Fibroblast of the conjunctiva (primary cell): ENCODE data around the gene MTMR8.
"Not testable (repeated sequence)": the region's sequence is repeated elsewhere in the genome, so short reads cannot be mapped to it uniquely, and the experiment has no call there.

Experiments
- DNase-seq: peaks from one replicate; pipeline ENCODE4 v3.0.0-alpha.2; 2010; ENCODE audit warnings: low read depth

Gene MTMR8

DNA sequence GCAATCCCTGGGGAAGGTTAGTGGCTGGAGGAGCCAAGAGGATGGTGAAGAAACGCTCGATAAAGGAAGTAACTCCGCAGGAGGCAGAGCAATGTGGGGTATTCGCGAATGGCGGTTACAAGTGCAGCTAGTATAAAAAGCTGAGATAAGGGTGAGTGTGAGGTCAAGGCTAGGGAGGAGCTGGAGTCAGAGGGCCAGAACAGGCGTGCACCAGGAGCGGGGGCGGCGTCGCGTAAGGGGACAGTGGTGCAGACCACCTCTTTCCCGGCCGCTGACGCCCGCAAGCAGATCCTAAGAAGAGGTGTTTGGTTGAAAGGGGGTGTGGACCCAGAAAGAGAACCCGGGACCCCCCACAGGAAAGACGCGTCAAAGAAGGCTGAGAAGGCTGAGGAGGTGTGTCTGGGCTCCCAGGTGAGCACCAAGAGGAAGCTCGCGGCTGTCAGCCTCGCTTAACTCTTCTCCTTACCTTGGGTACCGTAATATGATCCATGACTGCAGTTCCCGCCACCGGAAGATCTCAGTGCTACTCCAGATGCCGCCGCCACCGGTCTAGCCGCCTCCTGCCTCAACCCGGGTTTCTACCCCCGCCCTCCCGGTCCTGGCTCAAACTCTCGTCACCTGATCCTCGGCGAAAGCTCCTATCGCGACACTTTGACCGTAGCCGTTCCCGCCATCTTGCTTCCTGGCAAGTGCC lies at the start of gene MTMR8:
MTMR8 (minus strand) TSS at position 579 of the 694 bp plus-strand sequence; CDS start at position 490, 89 bp downstream.
- DNase-seq: peak; percentile 13

DNA sequence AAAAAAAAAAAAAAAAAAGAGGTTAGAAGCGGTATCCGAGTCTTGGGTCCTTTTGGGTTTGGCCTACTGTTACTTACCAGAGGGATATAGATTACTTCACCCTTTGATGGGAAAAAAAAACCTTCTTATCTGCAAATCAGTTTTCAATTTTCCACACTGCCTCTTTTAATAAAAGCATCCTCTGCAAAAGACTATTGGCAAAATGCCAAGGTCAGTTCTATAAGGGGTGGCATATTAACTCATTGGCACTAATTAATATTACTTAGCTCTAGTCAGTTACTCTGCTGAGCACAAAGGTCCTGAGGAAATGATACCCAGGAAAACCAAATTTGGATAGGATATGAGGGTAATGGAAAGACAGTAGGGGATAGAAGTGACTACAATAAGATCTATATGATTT lies 44.3 kb upstream of the MTMR8 start:
- no peak for DNase-seq

DNA sequence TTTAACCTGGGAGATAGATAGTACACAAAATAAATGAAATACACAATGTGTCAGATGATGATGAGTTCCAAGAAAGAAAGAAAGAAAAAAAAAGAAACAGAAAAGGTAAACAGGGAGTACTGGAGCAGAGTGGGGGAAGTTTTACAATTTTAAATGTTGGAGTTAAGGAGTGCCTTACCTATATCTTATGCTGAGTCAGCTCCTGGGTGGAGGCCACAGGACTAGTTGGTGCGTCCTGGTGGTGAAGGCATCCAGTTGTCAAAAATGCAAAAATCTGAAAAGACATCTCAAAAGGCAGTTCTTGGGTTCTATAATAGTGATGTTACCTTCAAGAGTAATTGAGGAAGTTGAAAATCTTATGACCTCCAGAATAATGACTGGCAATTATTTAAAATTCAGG lies 42.4 kb upstream of the MTMR8 start:
- no peak for DNase-seq

DNA sequence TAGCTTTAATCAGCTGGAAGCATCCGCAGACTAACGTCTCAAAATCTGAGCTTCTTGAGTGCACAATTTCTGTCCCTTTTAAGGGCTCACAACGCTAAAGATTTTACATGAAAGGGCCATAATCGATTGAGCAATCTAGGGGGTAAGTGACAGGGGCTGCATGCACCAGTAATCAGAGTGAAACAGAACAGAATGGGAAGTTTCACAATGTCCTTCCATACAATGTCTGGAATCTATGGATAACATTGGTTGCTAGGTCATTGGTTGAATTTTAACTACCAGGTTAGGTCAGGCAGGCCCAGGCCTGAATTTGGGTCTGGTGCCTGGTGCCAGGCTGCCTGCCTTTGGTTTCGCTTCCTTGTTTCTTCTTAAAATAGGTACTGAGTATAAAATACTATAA lies 42.0 kb upstream of the MTMR8 start:
- no peak for DNase-seq

DNA sequence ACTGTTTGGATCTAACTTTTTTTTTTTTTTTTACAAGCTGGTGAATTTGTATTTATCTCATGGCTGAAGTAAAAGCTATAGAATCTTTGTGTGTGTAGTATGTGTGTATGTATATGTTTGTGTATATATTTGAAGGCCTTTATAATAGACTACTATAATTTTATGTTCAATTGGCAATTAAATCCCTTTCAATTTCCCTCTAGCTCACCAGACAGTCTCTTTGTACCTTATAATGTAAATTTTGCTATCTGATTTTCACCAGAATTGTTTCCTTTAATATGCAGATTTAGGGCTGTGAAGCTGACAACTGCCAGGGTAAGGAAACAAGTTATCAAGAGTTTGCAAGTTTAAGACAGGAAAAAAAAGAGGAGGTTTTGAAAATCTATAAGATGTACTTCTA lies 33.1 kb upstream of the MTMR8 start:
- no peak for DNase-seq

DNA sequence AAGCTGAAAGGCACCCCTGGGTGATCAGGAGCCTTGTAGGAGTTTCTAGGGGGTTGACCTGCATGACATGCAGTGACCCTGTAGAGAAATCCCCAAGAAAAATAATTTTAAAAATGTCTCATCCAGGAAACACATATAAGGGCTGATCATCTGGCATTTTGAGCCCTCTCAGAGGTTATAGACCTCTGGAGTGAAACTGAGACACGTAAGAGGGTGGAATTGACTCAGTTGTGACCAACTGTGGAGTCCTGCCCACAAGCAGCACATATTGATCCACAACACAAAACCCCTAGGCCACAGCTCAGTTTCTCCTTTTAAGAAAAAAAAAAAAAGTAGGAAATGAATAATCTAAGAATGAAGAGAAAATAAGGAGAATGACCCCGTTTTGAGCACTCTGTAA lies 32.5 kb upstream of the MTMR8 start:
- DNase-seq: no peak

DNA sequence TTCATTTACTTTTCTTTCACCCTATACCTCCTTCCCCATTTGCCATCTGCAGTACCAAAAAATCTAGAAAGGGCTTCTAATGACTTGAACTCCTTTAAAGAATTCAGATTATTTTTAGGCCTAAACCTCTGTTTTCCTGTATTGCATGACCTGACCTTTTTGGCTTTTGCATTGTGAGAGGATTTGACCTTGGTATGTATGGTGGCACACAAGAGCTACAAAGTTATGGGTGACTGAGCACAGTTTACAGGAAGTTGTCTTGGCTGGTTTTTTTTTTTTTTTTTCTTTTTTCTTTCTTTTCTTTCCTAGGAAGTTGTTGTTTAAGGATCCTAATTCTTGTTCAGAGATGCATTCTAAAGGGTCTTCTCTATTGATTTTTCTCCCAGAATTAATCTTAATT lies 32.0 kb upstream of the MTMR8 start:
- no peak for DNase-seq

DNA sequence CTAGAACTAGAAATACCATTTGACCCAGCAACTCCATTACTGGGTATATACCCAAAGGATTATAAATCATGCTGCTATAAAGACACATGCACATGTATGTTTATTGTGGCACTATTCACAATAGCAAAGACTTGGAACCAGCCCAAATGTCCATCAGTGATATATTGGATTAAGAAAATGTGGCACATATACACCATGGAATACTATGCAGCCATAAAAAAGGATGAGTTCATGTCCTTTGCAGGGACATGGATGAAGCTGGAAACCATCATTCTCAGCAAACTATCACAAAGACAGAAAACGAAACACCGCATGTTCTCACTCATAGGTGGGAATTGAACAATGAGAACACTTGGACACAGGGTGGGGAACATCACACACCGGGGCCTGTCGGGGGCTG lies 14.5 kb upstream of the MTMR8 start:
- not testable (repeated sequence) for DNase-seq

DNA sequence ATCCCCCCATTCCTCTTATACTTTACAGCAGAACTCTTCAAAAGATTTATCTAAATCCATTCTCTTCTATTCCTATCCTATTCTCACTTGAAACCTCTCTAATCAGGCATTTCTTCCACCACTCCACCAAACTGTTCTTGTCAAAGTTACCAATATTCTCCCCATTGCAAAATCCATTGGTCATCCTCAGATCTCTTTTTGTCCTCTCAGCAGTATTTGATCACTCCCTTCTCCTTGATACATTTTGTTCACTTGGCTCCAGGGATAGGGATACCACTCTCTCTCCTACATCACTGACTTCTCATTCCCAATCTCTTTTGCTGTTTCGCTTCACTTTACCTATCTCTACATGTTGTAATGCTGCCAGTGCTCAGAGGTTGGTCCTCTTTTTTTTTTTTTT lies 2.8 kb upstream of the MTMR8 start:
- DNase-seq: no peak

DNA sequence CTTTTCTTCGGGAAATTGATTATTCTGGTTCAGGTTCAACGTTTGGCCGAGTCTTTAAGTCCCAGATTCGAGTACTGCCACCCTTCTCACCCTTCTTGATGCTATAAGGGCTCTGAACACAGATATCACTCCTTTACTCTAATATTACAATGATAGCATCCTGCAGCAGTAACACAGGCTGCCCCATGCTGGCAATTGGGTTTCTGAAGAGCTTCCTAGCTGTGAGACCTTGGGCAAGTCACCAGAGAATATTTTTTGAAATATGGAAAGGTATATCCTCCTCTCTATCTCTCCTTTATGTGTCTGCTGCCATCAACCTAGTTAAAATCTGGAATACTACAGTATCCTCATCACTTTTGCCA lies 297 bp upstream of the MTMR8 start:
- no peak for DNase-seq

DNA sequence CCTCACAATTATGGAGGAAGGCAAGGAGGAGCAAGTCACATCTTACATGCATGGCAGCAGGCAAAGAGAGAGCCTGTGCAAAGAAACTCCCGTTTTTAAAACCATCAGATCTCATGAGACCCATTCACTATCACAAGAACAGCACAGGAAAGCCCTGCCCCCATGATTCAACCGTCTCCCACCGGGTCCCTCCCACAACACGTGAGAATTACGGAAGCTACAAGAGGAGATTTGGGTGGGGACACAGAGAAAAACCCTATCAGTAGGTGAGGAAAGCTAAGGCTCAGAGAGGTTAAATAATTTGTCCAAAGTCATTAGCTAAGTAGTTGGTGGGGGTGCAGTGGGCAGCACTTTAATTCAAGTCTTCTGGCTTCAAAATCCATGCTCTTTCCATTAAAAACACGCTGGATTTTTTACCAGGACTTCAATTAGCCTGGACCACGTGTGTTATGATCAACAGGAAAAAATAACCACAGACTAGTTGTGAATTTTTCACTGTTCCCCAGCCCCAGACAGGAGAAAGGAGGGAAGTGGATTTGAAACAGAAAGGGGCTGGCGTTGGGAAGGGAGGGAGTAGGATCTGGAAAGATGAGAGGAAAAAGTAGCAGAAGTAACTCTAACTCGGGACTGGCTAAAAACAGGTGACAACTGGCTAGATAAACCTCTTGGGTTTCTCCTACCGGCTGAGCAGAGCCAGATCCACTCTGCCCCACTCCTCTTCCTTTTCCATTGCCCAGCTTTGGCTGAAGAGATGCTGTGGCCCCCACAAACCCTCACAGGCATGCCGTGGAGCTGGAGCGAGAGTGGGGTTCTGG lies 986 bp downstream of the MTMR8 start:
- no peak for DNase-seq

DNA sequence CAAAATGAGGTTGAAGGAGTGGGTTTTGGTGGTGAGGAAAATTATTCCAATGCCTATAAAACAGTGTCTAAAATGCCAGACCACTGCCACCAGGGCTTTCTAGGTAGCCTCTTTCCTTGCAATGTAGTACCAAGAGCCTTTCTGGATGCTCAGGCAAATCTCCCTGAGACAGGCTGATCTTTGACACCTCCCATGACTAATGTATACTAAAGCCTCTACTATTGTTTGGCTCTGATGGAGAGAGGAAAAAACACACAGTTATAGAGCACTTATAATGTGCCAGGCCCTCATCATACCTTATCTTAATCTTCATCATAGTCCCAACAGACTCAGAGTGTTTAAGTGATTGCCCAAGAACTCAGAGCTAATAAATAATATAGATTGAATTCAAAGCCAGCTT lies 5.8 kb downstream of the MTMR8 start:
- no peak for DNase-seq

DNA sequence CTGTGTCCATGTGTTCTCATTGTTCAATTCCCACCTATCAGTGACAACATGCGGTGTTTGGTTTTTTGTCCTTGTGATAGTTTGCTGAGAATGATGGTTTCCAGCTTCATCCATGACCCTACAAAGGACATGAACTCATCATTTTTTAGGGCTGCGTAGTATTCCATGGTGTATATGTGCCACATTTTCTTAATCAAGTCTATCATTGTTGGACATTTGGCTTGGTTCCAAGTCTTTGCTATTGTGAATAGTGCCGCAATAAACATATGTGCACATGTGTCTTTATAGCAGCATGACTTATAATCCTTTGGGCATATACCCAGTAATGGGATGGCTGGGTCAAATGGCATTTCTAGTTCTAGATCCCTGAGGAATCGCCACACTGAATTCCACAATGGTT lies 14.5 kb downstream of the MTMR8 start:
- DNase-seq: not testable (repeated sequence)

DNA sequence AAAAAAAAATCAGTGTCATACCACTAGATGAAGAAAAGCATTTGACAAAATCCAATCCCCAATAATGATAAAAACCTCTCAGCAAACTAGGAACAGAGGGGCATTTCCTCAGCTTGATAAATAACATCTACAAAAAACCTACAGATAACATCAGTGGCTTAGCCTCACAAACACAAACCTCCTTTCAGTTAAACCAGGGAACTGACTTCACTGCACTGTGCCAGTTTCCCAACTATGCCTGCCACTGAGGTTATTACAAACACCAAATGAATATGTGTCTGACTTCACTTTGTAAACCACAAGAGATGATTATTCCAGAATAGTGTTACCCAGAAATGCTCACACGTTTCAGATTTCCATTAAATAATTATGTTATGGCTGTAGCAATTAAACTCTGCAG lies 15.3 kb downstream of the MTMR8 start:
- DNase-seq: no peak

DNA sequence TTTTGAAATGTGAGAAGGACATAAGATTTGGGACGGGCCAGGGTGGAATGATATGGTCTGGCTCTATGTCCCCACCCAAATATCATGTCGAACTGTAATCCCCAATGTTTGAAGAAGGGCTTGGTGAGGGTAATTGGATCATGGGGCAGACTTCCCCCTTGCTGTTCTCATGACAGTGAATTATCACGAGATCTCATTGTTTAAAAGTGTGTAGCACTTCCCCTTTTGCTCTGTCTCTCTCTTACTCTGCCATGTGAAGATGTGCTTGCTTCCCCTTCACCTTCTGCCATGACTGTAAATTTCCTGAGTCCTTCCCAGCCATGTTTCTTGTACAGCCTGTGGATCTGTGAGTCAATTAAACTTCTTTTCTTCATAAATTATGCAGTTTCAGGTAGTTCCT lies 17.5 kb downstream of the MTMR8 start:
- DNase-seq: no peak

DNA sequence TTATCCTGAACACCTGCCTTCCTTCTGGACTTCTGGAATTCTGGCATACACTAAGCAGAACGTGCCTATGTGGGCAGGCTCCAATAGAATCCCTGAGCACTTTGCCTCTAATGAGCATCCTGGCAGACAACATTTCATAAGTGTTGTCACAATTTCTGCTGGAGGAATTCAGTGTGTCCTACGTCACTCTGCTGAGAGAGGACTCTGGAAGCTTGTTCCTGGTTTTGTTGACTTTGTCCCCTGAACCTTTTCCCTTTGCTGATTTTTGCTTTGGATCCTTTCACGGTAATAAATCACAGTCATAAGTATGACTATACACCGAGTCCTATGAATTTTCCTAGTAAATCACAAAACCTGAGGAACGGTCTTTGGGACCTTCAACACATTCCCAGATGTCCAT lies 43.2 kb downstream of the MTMR8 start:
- no peak for DNase-seq

DNA sequence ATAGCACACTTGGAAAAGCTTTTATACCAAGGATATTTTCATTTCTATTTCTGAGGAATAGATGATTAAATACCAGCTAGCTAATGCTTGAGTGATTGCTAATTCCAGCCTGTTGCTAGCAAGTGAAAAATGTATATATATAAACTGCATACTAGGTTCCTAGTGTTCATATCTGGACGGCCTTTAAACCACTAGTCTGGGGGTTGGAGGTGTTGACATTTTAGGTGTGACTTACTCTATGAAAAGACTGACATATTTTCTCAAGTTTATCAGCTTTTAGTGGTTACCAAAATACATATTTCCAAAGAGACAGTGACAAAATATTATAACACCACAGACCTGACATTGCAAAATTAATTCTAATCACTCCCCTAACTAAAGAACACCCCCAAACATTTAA lies 44.7 kb downstream of the MTMR8 start:
- no peak for DNase-seq

DNA sequence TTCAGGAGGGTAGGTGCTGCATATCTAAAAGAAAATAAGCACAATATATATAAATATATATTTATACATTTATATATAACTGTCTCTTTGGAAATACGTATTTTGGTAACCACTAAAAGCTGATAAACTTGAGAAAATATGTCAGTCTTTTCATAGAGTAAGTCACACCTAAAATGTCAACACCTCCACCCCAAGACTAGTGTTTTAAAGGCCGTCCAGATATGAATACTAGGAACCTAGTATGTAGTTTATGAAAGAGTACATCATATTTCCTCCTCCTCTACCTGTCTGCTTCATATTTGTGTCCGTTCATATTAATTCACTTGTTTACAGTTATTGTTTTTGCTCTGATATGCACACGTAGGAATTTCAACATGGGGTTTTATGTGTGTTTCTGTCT lies 45.2 kb downstream of the MTMR8 start:
- no peak for DNase-seq

DNA sequence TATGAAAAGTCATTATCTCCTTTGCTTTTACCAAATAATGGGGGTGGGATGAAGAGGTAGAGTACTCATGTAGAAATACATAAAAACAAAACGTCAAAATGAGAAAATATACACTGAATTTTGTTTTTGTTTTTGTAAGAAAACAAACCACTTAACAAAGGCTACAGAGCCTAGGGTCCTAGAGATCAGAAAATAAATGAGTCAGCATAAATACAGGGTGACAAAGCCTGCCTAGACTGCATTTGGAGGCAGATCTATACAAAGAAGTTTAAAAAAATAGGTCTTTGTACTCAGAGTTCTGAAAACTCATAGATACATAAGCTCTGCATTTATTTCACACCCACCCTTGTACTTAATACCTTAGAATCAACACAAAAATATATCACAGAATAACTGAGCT lies 52.4 kb downstream of the MTMR8 start:
- no peak for DNase-seq

DNA sequence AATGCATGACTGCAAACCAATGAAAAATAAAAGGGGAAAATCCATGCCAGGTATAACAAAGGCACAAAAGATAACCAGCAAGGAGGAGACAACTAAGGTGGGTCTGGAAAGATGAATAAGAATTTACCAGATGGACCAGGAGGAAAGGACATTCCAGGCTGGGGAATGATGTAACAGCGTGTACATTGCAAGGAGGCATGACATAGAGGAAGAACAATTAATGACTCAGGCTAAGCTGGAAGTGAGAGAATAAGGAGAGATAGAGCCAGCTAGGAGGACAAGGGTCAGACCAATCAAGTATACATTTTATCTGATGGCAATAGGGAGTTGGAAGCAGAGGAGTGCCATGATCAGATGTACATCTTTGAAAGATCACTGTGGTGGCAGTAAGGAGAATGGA lies 57.0 kb downstream of the MTMR8 start:
- DNase-seq: no peak

DNA sequence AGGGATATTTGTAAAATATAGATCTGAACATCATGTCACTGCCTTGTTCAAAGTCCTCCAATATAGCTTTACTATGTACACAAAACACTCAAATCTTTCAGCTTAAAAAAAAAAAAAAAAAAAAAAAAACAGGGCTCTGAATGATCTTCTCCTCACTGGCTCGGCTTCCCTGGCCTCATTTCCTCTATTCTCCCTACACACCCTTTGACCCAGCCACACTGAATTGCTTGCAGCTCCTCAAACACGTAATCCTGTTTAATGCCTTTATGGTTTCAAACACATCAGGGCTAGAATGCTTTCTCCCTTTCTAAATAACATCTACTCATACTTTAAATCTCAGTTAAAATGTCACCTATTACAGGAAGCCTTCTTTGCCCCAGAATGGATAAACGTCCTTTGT lies 60.8 kb downstream of the MTMR8 start:
- no peak for DNase-seq

DNA sequence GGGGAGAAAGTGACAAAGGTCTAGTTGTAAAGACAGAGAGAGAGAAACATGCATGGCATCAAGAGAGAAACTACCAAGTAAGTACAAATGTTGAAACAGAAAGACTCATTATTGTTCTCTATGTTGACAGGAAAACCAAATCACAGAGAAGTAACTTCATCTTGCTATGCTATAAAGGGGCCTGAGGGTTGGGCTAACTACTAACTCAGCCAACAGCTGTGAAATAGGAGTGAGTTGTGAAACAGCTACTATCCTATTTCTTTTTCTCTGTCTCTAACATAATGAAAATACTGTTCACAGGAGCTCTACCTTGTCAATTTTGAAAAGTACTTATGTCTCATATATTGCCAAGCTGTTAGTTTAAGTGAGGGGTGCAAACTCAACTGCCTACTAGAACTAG lies 65.0 kb downstream of the MTMR8 start:
- no peak for DNase-seq

DNA sequence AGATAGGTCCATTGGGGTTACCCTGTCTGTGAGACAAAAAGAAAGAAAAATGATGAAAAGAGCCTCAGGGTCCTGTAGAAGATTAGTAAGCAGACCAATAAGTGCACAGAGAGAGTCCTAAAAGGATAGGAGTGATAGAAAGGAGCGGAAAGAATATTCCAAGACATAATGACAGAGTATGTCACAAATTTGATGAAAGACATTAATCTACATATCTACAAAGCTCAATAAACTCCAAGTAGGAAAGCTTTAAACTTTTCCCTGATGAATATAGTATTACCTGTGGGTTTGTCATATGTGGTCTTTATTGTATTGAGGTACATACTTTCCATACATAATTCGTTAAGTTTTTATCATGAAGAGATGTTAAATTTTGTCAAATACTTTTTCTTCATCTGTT lies 73.7 kb downstream of the MTMR8 start:
- no peak for DNase-seq

DNA sequence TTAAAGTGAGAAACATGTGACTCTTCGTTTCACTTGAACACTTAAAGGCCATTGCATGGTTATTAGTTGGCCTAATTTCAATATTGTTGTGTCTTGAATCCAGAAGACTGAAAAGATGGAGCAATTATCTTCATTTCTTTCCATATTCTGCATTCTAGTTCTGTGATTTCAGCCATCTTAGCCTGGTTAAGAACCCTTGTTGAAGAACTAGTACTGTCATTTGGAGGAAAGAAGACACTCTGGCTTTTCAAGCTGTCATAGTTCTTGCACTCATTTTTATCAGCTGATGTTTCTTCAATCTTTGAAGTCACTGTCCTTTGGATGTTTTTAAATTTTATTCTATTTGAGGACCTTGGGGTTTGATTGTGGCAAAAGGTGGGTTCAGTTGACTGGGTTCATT lies 81.6 kb downstream of the MTMR8 start:
- DNase-seq: no peak
